Mesendoderm (in vitro differentiated cells): ENCODE data around the gene ZSCAN21.

ENCODE experiments used
- DNase-seq: peaks from one replicate; pipeline ENCODE4 v3.0.0; 2013
- H2AK5ac ChIP-seq: 2 replicates; pipeline ENCODE4 v1.6.1; 2013; ENCODE audit warnings: low read length, inconsistent platforms
- H2BK120ac ChIP-seq: 2 replicates; pipeline ENCODE4 v1.6.1; 2013; ENCODE audit warnings: low read depth, mild to moderate bottlenecking, low read length, moderate library complexity, mixed read lengths
- H2BK15ac ChIP-seq: replicated peaks from 2 replicates; pipeline ENCODE4 v1.6.1; 2013; ENCODE audit warnings: low read depth, mild to moderate bottlenecking, moderate library complexity
- H2BK5ac ChIP-seq: 2 replicates; pipeline ENCODE4 v1.6.1; 2013; ENCODE audit warnings: low read length, inconsistent platforms
- H3K18ac ChIP-seq: 2 replicates; pipeline ENCODE4 v1.6.1; 2013; ENCODE audit warnings: mild to moderate bottlenecking, low read length, mixed read lengths
- H3K23ac ChIP-seq: one replicate; pipeline ENCODE4 v1.6.1; 2013; ENCODE audit warnings: low read length
- H3K27ac ChIP-seq: 2 replicates; pipeline ENCODE4 v1.5.1; 2013; ENCODE audit warnings: low read depth, mild to moderate bottlenecking, inconsistent platforms, low read length, moderate library complexity
- H3K27me3 ChIP-seq: 2 replicates; pipeline ENCODE4 v1.6.1; 2013; ENCODE audit warnings: low read length, control low read depth, mild to moderate bottlenecking, inconsistent platforms; ENCODE audit not compliant: insufficient read depth, poor library complexity
- H3K36me3 ChIP-seq: 2 replicates; pipeline ENCODE4 v1.6.1; 2013; ENCODE audit warnings: low read length, inconsistent platforms; ENCODE audit not compliant: control insufficient read depth, insufficient read depth
- H3K4ac ChIP-seq: one replicate; pipeline ENCODE4 v1.6.1; 2013; ENCODE audit warnings: low read depth, mild to moderate bottlenecking, low read length, moderate library complexity
- H3K4me1 ChIP-seq: 2 replicates; pipeline ENCODE4 v1.6.1; 2013; ENCODE audit warnings: low read depth, low read length, inconsistent platforms; ENCODE audit not compliant: control insufficient read depth
- H3K4me2 ChIP-seq: 2 replicates; pipeline ENCODE4 v1.6.1; 2013; ENCODE audit warnings: low read length
- H3K4me3 ChIP-seq: 2 replicates; pipeline ENCODE4 v1.5.1; 2013; ENCODE audit warnings: mild to moderate bottlenecking, low read length
- H3K56ac ChIP-seq: one replicate; pipeline ENCODE4 v1.6.1; 2013; ENCODE audit warnings: low read length
- H3K79me1 ChIP-seq: 2 replicates; pipeline ENCODE4 v1.6.1; 2013; ENCODE audit warnings: low read length, inconsistent platforms
- H3K79me2 ChIP-seq: 2 replicates; pipeline ENCODE4 v1.6.1; 2013; ENCODE audit warnings: mild to moderate bottlenecking, low read length; ENCODE audit not compliant: control insufficient read depth, insufficient read depth
- H3K9ac ChIP-seq: 2 replicates; pipeline ENCODE4 v1.6.1; 2013; ENCODE audit warnings: low read length, inconsistent platforms
- H4K5ac ChIP-seq: one replicate; pipeline ENCODE4 v1.6.1; 2013; ENCODE audit warnings: low read length
- H4K8ac ChIP-seq: one replicate; pipeline ENCODE4 v1.6.1; 2013; ENCODE audit warnings: low read depth, mild to moderate bottlenecking, control low read depth, low read length, moderate library complexity
- WGBS: extraction: QIAGEN DNeasy Blood & Tissue Kit; methylation state at CpG from one replicate; pipeline ENCODE4 v1.1.7; 2013; ENCODE audit warnings: low lambda C conversion rate, missing lambda C conversion rate; ENCODE audit not compliant: insufficient coverage; ENCODE audit errors: extremely low coverage; 5-methylcytosine and 5-hydroxymethylcytosine counted together

ZSCAN21 gene

DNA sequence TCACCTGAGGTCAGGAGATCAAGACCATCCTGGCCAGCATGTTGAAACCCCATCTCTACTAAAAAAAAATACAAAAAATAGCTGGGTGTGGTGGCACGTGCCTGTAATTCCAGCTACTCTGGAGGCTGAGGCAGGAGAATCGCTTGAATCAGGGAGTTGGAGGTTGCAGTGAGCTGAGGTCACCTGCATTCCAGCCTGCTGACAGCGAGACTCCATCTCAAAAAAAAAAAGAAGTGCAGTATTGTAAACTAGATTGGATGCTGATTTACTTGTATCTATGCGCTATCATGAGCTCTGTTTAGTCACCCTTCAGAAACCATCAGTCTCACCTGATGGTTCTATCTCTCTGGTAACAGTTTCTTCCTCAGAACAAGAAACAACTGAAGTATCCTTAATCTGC is 13.8 kb downstream of the ZSCAN21 start:
- H3K27ac ChIP-seq: no peak overlapping the region
- no peak overlapping the region for H3K4me3 ChIP-seq
- H3K4ac ChIP-seq: no peak overlapping the region
- H2BK15ac ChIP-seq: no peak overlapping the region
- whole genome bisulfite sequencing: no CpG with 5 or more reads among the region's 4 CpGs
- peaks cover 15% of the 10 kb centered on the region for H3K36me3 ChIP-seq
- H3K27me3 ChIP-seq: no peaks in the 10 kb centered on the region
- no peak overlapping the region for H3K56ac ChIP-seq
- H3K23ac ChIP-seq: no peak overlapping the region
- no peak overlapping the region for H2AK5ac ChIP-seq
- H3K4me2 ChIP-seq: no peak overlapping the region
- no peak overlapping the region for H4K8ac ChIP-seq
- H3K9ac ChIP-seq: no peak overlapping the region
- H3K79me2 ChIP-seq: no peaks in the 10 kb centered on the region
- no peaks in the 10 kb centered on the region for H3K4me1 ChIP-seq
- H2BK5ac ChIP-seq: no peak overlapping the region
- H3K79me1 ChIP-seq: no peaks in the 10 kb centered on the region
- DNase-seq: no peak
- no peak overlapping the region for H2BK120ac ChIP-seq
- H4K5ac ChIP-seq: no peak overlapping the region
- H3K18ac ChIP-seq: no peak overlapping the region

DNA sequence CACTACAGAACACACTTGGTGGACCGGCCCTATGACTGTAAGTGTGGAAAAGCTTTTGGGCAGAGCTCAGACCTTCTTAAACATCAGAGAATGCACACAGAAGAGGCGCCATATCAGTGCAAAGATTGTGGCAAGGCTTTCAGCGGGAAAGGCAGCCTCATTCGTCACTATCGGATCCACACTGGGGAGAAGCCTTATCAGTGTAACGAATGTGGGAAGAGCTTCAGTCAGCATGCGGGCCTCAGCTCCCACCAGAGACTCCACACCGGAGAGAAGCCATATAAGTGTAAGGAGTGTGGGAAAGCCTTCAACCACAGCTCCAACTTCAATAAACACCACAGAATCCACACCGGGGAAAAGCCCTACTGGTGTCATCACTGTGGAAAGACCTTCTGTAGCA is 14.6 kb downstream of the ZSCAN21 start:
- no peaks in the 10 kb centered on the region for H3K79me1 ChIP-seq
- H3K4me1 ChIP-seq: no peaks in the 10 kb centered on the region
- no peak overlapping the region for H3K56ac ChIP-seq
- WGBS: no CpG with 5 or more reads among the region's 9 CpGs
- no peak overlapping the region for H2BK5ac ChIP-seq
- H3K4ac ChIP-seq: no peak overlapping the region
- no peak overlapping the region for H2AK5ac ChIP-seq
- H3K27me3 ChIP-seq: no peaks in the 10 kb centered on the region
- H3K4me2 ChIP-seq: no peak overlapping the region
- H3K79me2 ChIP-seq: no peaks in the 10 kb centered on the region
- no peak for DNase-seq
- no peak overlapping the region for H3K18ac ChIP-seq
- H3K4me3 ChIP-seq: no peak overlapping the region
- no peak overlapping the region for H3K23ac ChIP-seq
- no peak overlapping the region for H3K9ac ChIP-seq
- no peak overlapping the region for H2BK120ac ChIP-seq
- H4K5ac ChIP-seq: no peak overlapping the region
- H4K8ac ChIP-seq: no peak overlapping the region
- no peak overlapping the region for H2BK15ac ChIP-seq
- H3K27ac ChIP-seq: no peak overlapping the region
- peaks cover 14% of the 10 kb centered on the region for H3K36me3 ChIP-seq

DNA sequence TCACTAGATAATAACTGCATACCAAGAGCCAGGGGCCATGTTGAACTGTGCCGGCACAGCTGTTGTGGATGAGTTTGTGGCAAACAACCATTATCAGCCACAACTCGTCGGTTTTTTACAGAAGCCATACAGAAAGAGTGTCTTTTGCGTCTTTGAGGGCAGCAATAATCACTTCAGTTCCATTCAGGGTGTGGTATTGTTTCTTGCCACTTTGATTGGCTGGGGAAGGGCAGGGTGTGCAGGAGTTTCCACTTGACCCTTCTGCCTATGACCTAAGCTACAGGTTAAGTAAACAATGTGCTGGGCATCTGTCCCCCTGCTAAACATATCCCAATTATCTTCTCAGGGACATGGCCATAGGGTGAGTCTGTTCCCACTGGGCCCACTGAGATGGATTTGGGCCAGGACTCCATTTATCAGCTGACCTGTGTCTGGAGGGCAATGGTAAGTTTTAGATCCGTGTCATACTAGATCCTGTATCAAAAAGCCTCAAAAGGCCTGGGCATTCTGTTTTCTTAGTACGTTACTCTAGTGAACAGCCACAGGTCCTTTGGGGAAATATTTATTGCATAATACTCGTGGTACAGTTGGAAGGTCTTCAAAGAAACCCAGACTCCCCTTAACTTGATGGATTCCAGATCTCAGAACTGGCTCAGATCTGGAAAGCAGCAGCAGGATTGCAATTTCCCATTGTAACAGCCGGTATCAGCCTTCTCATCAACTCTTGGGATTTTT is 16.0 kb downstream of the ZSCAN21 start:
- Histone ChIP-seq H3K4me2 (no peak overlapping the region), H3K27me3 (no peaks in the 10 kb centered on the region), H3K18ac (no peak overlapping the region), H2BK5ac (no peak overlapping the region), H3K23ac (no peak overlapping the region), H3K27ac (no peak overlapping the region), H4K5ac (no peak overlapping the region), H3K9ac (no peak overlapping the region), H3K79me1 (no peaks in the 10 kb centered on the region), H3K56ac (no peak overlapping the region), H2BK120ac (no peak overlapping the region), H2BK15ac (no peak overlapping the region), H3K4ac (no peak overlapping the region), H2AK5ac (no peak overlapping the region), H4K8ac (no peak overlapping the region), H3K79me2 (no peaks in the 10 kb centered on the region), H3K4me1 (no peaks in the 10 kb centered on the region), H3K4me3 (no peak overlapping the region), H3K36me3 (peaks cover 20% of the 10 kb centered on the region)
- WGBS: no CpG with 5 or more reads among the region's 8 CpGs
- no peak for DNase-seq

DNA sequence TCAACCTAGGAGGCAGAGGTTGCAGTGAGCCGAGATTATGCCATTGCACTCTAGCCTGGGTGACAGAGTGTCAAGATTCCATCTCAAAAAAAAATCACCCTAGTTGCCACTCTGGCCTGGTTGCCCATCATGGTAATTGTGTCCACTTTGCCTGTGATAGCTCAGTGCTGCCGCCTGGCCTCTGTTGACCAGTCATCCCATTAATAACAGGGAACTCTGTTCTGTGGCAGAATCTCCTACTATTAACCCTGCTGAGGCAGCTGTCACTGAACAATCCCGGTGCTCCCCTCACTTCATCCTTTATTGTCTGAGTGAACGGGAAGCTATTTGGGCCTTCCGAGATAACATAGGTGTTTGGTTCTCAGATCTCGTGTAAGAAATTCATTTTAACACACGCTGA is 17.4 kb downstream of the ZSCAN21 start:
- Histone ChIP-seq H3K56ac (no peak overlapping the region), H3K9ac (no peak overlapping the region), H3K27me3 (no peaks in the 10 kb centered on the region), H2BK120ac (no peak overlapping the region), H2BK15ac (no peak overlapping the region), H3K23ac (no peak overlapping the region), H2BK5ac (no peak overlapping the region), H3K79me2 (no peaks in the 10 kb centered on the region), H4K5ac (no peak overlapping the region), H3K4me1 (no peaks in the 10 kb centered on the region), H3K18ac (no peak overlapping the region), H2AK5ac (no peak overlapping the region), H3K4me2 (no peak overlapping the region), H3K79me1 (no peaks in the 10 kb centered on the region), H3K36me3 (peaks cover 29% of the 10 kb centered on the region), H4K8ac (no peak overlapping the region), H3K4ac (no peak overlapping the region), H3K4me3 (no peak overlapping the region), H3K27ac (no peak overlapping the region)
- WGBS: no CpG with 5 or more reads among the region's 7 CpGs
- DNase-seq: no peak

DNA sequence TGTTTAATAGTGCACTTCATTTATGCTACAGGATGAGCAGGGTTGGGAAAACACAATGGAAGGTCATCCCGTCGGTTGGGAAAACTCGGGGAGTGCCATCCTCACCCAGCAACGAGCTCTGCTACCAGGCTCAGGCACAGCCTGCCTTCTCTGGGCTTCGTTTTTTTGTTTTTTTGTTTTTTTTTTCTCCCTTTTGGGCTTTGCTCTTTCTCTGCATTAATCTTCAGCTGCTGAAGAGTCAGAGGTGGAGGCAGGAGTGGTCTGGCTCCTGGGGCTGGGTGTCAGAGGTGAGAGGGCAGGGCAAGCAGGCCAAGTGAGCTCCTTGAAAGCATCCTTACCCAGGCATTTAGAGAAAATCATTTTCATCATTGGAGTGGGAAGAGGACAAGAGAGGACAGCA is 20.4 kb downstream of the ZSCAN21 start:
- H2BK5ac ChIP-seq: no peak overlapping the region
- no peak overlapping the region for H3K4ac ChIP-seq
- H3K36me3 ChIP-seq: peaks cover 41% of the 10 kb centered on the region
- H3K4me3 ChIP-seq: peak overlapping the region; percentile 23
- no peaks in the 10 kb centered on the region for H3K4me1 ChIP-seq
- no peak overlapping the region for H3K23ac ChIP-seq
- H3K9ac ChIP-seq: no peak overlapping the region
- no peak overlapping the region for H3K27ac ChIP-seq
- no peak for DNase-seq
- H4K5ac ChIP-seq: no peak overlapping the region
- no peak overlapping the region for H3K18ac ChIP-seq
- H2AK5ac ChIP-seq: no peak overlapping the region
- H2BK120ac ChIP-seq: no peak overlapping the region
- no peak overlapping the region for H4K8ac ChIP-seq
- no peak overlapping the region for H3K56ac ChIP-seq
- H3K4me2 ChIP-seq: no peak overlapping the region
- no peaks in the 10 kb centered on the region for H3K27me3 ChIP-seq
- no CpG with 5 or more reads among the region's 5 CpGs for WGBS
- no peaks in the 10 kb centered on the region for H3K79me2 ChIP-seq
- peaks cover 1% of the 10 kb centered on the region for H3K79me1 ChIP-seq
- H2BK15ac ChIP-seq: no peak overlapping the region
